Sciatic nerve (tissue), 2 donors: ENCODE measurements around the gene ALLC. TPM values are rescaled to one million over a fixed set of nuclear protein-coding genes. Genes with fewer than 3 reads are reported as not detected.

Source experiments
- ATAC-seq: fragments of 200-7000 bp; cut with Tn5 transposase; one replicate; pipeline ENCODE4 v1.9.1; 2020; ENCODE audit warnings: mild to moderate bottlenecking, moderate library complexity
- DNase-seq: peaks from one replicate; pipeline ENCODE4 v3.0.0-alpha.2; 2020; ENCODE audit warnings: low spot score
- intact Hi-C: fragments of 100-400 bp; cut with DNase I; formaldehyde crosslinking; loops from one replicate; pipeline ENCODE4 v1.14.2; 2022
- total RNA-seq: library from RNA; stranded (reverse); fragmentation: NEBNext Ultra II Directional; extraction: Animal tissue kit (Norgen Biotek cat#: 25700); gene quantifications from one replicate; pipeline ENCODE4 v1.2.1, GENCODE V29; 2021
- donor health status: DM: no; HTN: no; CAD: no.
- donor health status: DM: no; HTN: no; CAD: no.

Gene ALLC
- total RNA-seq, 1 donor from 2014 or later, result 7.6 TPM

GRCh38 chr2:3666613-3666975 lies 8.6 kb downstream of the ALLC start:
- no peak for DNase-seq
- intact Hi-C loops, result no loop called here

GRCh38 chr2:3667151-3667631 lies 9.2 kb downstream of the ALLC start:
- intact Hi-C loops, result no loop called here
- DNase-seq, result no peak
- no peak for ATAC-seq

More at GRCh38 chr2:3666613-3666975, 8.6 kb downstream of the ALLC start:
- no peak for ATAC-seq

- ATAC-seq (no peak), DNase-seq (no peak)
- intact Hi-C loops, result no loop called here
Measured at GRCh38 chr2:3669656-3670055, 11.7 kb downstream of the ALLC start.

- ATAC-seq, result no peak
- DNase-seq, result no peak
- intact Hi-C loops, result no loop called here
Measured at GRCh38 chr2:3670376-3670775, 12.4 kb downstream of the ALLC start.

GRCh38 chr2:3670941-3671340 lies 12.9 kb downstream of the ALLC start:
- no peak for DNase-seq
- ATAC-seq, result no peak
- intact Hi-C loops, result no loop called here

- no peak for DNase-seq
Measured at GRCh38 chr2:3672861-3673678, 15.1 kb downstream of the ALLC start.

GRCh38 chr2:3674066-3674845 lies 16.3 kb downstream of the ALLC start:
- ATAC-seq (no peak), DNase-seq (no peak)
- intact Hi-C loops, result no loop called here

More at GRCh38 chr2:3672861-3673678, 15.1 kb downstream of the ALLC start:
- intact Hi-C loops, result no loop called here
- ATAC-seq, result no peak

GRCh38 chr2:3675687-3676086 lies 17.7 kb downstream of the ALLC start:
- ATAC-seq (no peak), DNase-seq (no peak)
- intact Hi-C loops, result no loop called here

- ATAC-seq (no peak), DNase-seq (no peak)
- intact Hi-C loops, result no loop called here
Measured at GRCh38 chr2:3677436-3677835, 19.4 kb downstream of the ALLC start.

GRCh38 chr2:3678212-3678611 lies 20.2 kb downstream of the ALLC start:
- ATAC-seq (no peak), DNase-seq (no peak)
- intact Hi-C loops, result no loop called here

- ATAC-seq (no peak), DNase-seq (no peak)
- intact Hi-C loops, result no loop called here
Measured at GRCh38 chr2:3679180-3679579, 21.2 kb downstream of the ALLC start.

GRCh38 chr2:3679616-3680393 lies 21.8 kb downstream of the ALLC start:
- DNase-seq (no peak), ATAC-seq (no peak)
- intact Hi-C loops, result no loop called here

GRCh38 chr2:3680548-3681345 lies 22.7 kb downstream of the ALLC start:
- intact Hi-C loops, result no loop called here
- DNase-seq (no peak), ATAC-seq (no peak)

- intact Hi-C loops, result no loop called here
- ATAC-seq (no peak), DNase-seq (no peak)
Measured at GRCh38 chr2:3681625-3682024, 23.6 kb downstream of the ALLC start.

- DNase-seq (no peak), ATAC-seq (no peak)
- intact Hi-C loops, result no loop called here
Measured at GRCh38 chr2:3682811-3683210, 24.8 kb downstream of the ALLC start.

- no peak for ATAC-seq
- no peak for DNase-seq
- intact Hi-C loops, result no loop called here
Measured at GRCh38 chr2:3683748-3684454, 25.9 kb downstream of the ALLC start.

GRCh38 chr2:3689998-3690748 lies 32.2 kb downstream of the ALLC start:
- intact Hi-C loops, result no loop called here
- DNase-seq, result no peak
- ATAC-seq, result no peak
